K562 (cell line): ENCODE measurements around the gene SIK3.

Source experiments
- CBX3 ChIP-seq, 2 experiments: IDR thresholded peaks; 1 replicate in 1 of 2; 2 replicates in 1 of 2; pipeline ENCODE4 v1.6.1; 2012; ENCODE audit warnings: inconsistent platforms in 2 of 2, low read length in 2 of 2, borderline replicate concordance in 1 of 2, control low read depth in 1 of 2
- CTCF ChIP-seq, 3 experiments: IDR thresholded peaks in 2 of 3; conservative IDR thresholded peaks in 1 of 3; 2 replicates each; pipeline ENCODE4 v1.5.1; 2011 to 2012; ENCODE audit warnings: low read length in 3 of 3, mild to moderate bottlenecking in 3 of 3, control low read depth in 2 of 3, improper control_type of control experiment in 1 of 3, inconsistent platforms in 1 of 3, low read depth in 1 of 3, mixed read lengths in 1 of 3, moderate library complexity in 1 of 3; ENCODE audit not compliant: insufficient read depth in 2 of 3
- FOXK2 ChIP-seq, 2 experiments: fragments of 450-650 bp; IDR thresholded peaks in 1 of 2; conservative IDR thresholded peaks in 1 of 2; 2 replicates each; pipeline ENCODE4 v1.6.1; 2016; ENCODE audit warnings: low read depth in 2 of 2, mild to moderate bottlenecking in 1 of 2
- TF ChIP-seq, protein P1 (sequence below): sonication (generic); formaldehyde crosslinking; IDR thresholded peaks from 2 replicates; pipeline ENCODE4 v1.8.0; 2022; ENCODE audit warnings: missing genetic modification reagents, mild to moderate bottlenecking, borderline replicate concordance
- TF ChIP-seq, protein P2 (sequence below): fragments of 450-650 bp; IDR thresholded peaks from 2 replicates; pipeline ENCODE4 v1.6.1; 2016; ENCODE audit warnings: borderline replicate concordance

- TF ChIP-seq, protein P1, sequence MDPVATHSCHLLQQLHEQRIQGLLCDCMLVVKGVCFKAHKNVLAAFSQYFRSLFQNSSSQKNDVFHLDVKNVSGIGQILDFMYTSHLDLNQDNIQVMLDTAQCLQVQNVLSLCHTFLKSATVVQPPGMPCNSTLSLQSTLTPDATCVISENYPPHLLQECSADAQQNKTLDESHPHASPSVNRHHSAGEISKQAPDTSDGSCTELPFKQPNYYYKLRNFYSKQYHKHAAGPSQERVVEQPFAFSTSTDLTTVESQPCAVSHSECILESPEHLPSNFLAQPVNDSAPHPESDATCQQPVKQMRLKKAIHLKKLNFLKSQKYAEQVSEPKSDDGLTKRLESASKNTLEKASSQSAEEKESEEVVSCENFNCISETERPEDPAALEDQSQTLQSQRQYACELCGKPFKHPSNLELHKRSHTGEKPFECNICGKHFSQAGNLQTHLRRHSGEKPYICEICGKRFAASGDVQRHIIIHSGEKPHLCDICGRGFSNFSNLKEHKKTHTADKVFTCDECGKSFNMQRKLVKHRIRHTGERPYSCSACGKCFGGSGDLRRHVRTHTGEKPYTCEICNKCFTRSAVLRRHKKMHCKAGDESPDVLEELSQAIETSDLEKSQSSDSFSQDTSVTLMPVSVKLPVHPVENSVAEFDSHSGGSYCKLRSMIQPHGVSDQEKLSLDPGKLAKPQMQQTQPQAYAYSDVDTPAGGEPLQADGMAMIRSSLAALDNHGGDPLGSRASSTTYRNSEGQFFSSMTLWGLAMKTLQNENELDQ (CRISPR knock-in tag): no peak
- TF ChIP-seq CTCF (IDR thresholded peaks at IDR 0.05 in 2 of 3, conservative IDR thresholded peaks at IDR 0.05 in 1 of 3; ENCODE audit: insufficient read depth in 2 of 3, low read depth in 1 of 3, low read length in 3 of 3): no peak
- TF ChIP-seq FOXK2 (conservative IDR thresholded peaks at IDR 0.05 in 1 of 2, IDR thresholded peaks at IDR 0.05 in 1 of 2; ENCODE audit: low read depth in 2 of 2): no peak
- no peak for TF ChIP-seq CBX3 (IDR thresholded peaks at IDR 0.05; ENCODE audit: borderline replicate concordance in 1 of 2, low read length in 2 of 2)
- TF ChIP-seq, protein P2, sequence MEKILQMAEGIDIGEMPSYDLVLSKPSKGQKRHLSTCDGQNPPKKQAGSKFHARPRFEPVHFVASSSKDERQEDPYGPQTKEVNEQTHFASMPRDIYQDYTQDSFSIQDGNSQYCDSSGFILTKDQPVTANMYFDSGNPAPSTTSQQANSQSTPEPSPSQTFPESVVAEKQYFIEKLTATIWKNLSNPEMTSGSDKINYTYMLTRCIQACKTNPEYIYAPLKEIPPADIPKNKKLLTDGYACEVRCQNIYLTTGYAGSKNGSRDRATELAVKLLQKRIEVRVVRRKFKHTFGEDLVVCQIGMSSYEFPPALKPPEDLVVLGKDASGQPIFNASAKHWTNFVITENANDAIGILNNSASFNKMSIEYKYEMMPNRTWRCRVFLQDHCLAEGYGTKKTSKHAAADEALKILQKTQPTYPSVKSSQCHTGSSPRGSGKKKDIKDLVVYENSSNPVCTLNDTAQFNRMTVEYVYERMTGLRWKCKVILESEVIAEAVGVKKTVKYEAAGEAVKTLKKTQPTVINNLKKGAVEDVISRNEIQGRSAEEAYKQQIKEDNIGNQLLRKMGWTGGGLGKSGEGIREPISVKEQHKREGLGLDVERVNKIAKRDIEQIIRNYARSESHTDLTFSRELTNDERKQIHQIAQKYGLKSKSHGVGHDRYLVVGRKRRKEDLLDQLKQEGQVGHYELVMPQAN: no peak
Measured at GRCh38 chr11:116873381-116873780, 224.8 kb downstream of the SIK3 start.
